ENCODE data around the gene CHKB. TPM values are rescaled to one million over a fixed set of nuclear protein-coding genes. Genes with fewer than 3 reads are reported as not detected.

The CHKB gene, protein sequence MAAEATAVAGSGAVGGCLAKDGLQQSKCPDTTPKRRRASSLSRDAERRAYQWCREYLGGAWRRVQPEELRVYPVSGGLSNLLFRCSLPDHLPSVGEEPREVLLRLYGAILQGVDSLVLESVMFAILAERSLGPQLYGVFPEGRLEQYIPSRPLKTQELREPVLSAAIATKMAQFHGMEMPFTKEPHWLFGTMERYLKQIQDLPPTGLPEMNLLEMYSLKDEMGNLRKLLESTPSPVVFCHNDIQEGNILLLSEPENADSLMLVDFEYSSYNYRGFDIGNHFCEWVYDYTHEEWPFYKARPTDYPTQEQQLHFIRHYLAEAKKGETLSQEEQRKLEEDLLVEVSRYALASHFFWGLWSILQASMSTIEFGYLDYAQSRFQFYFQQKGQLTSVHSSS
- 19.1 and 22.9 TPM in 2 replicates for total RNA-seq

DNA sequence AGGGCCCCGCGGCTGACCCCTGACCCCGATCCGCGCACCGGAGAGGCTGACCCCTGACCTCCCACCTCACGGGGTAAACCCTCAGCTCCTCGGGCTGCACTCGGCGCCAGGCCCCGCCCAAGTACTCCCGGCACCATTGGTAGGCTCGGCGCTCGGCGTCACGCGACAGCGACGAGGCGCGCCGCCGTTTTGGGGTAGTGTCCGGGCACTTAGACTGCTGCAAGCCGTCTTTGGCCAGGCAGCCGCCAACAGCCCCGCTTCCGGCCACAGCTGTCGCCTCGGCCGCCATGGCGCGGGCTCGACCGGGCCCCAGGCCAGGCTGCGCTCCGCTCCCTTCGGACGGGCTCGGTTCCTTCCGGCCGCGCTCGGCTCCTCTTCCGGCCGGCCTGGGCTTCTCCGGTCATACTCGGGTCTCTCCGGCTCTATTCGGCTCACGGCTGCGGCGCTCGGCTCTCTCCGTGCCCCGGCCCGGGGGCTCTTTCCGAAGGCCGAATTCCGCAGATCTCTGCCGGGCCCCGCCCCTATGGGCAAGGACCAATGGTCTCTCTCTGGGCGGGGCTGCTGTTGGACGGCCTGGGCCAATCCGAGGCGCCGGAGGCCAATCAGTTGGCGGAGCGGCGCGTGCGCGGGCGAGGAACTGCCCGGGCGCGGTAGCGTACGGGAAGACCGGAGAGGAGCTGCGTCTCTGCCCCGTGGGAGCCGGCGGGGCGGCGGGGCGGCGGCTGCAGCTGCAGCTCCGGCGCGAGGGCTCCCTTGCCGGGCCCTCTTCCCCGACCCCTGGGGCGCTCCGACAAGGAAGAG lies at the start of gene CHKB:
Gene CHKB (minus strand): TSS at position 357 of the 801 bp plus-strand sequence. CDS start 68 bp downstream, at position 289.

DNA sequence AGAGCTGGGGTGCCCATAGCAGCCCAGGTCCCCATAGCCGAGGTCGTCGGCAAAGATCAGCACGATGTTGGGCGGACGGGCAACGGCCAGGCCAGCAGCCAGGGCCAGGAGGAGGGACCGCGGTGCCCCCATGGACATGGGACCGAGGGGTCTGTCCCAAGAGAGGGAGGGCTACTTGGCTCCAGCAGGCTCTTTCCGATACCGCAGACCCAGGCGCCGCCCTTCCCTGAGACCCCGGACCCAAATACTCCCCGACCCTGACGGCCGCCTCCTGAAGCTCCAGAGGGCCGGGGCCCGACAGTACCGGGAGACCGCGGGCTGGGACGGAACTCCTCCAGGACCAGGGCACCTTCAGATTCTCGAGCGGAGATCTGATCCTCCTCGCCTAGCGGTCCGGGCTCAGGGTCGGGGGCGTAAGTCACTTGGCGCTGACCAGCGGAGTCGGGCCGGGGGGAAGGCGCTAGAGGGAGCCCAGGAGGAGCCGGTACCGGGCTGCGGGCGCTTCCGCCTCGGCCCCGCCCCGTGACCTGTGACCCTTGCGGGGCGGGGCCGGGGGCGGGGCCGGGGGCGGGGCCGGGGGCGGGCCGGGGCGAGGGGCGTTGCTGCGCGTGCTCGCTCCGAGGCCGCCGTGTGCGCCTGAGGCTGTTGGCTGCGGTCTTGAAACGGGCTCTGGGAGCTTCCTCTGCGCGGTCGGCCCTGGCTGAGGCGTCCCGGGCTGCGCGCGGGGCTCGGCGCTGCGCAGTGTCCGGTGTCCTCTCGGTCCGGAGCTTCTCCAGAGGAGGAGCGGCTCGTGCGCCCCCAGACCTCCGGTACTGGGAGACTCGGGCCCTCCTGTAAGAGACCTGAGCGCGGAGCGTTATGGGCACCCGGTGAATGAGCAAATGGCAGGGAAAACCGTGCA lies 45.2 kb upstream of the CHKB start, which contains the start of gene ARSA:
Gene ARSA (minus strand): TSS at position 511 of the 901 bp plus-strand sequence. CDS start 373 bp downstream, at position 138.

DNA sequence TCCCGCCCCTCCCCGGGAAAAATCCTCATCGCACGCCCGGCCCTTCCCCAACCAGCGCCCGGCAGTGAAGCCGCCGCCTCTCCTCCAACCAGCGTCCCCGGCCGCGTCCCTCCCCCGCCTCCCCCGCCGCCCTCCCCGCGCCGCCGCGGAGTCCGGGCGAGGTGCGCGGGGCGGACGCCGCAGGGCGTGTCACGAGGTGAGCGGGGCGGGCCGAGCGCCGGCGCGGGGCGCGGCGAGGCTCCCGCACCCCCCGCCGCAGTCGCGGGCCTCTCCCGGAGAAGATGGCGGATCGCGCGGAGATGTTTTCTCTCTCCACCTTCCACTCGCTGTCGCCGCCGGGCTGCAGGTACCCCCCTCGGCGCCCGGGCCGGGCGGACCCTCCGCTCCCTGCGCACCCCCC lies 17.9 kb upstream of the CHKB start, which contains the start of gene MAPK8IP2:
Gene MAPK8IP2 (plus strand): TSS at position 256 of the 400 bp plus-strand sequence. CDS start 26 bp downstream, at position 282.

DNA sequence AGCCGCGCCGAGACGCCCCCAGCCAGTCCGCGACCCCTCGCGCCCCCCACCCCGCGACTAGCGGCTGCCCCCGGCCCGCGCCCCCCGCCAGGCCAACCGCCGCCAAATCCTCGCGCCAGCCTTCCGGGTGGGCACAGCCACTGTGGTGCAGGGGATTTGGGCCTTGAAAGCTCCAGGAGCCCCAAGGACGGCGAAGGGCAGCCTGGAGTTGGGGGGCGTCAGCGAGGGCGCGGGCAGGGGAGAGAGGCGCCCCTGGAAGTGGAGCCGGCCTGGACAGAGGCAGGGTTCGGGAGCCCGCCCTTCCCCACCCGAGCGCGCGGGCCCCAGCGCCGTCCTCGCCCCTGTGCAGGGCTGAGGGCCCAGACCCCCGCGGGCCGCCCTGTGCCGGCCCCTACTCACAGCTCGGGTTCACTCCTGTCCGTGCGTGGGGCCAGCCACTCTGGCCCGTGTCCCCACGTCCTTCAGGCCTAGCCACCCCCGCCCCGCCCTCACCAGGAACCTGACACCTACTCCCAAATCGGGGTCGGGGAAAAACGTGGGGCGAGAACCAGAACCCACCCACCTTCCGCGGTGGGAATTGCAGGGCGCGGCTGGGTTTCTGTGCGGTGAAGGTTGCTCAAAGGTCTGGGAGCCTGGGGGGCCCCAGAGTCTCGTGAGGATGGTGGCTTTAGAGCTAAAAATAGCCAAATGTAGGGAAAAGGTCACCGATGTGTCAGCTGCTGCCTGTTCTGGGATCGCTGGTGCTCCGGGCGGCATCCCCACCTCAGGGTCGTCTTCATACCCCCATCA lies 4.5 kb downstream of the CHKB start, which contains the start of gene CPT1B:
Gene CPT1B (minus strand): TSS at position 441 of the 789 bp plus-strand sequence. CDS start 512 bp downstream, outside the sequence.

DNA sequence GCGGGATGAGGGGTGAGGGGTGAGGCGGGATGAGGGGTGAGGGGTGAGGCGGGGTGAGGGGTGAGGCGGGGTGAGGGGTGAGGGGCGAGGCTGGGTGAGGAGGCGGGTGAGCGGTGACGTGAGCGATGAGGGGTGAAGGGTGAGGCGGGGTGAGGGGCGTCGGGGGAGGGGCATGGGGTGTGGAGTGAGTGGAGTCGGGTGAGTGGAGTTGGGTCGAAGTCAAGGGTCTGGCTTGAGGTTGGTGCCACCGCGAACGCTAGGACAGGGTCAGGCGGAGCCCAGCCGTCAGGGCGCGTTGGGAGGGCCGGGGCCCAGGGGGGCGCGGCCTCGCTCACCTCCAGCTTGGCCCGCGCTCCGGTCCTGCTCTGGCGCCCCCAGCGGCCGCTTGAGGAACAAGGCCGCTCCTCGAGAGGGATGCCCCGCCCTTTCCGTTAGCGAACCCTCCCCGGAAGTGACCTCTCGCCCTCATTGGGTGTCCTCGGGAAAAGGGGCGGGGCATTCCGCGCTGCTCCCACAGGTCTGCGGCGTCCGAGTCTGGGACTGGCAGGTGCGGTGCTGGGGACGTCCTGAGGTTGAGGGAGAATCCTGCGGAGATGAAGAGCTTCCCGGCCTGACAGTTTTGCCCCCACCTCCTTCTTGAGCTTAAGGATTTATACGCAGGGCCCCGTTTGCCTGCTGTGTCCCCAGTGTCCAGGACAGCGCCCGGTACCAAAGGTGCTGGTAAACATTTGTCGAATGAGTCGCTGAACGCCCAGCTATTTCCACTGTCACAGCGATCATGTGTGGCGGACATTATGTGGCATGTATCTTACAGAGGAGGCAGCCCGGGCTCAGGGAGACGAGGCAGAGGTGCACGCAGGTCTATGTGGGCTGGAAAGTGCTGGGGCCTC lies 19.9 kb downstream of the CHKB start, which contains the start of gene SYCE3:
Gene SYCE3 (minus strand): TSS at position 397 of the 890 bp plus-strand sequence. CDS start 6,514 bp downstream, outside the sequence.

DNA sequence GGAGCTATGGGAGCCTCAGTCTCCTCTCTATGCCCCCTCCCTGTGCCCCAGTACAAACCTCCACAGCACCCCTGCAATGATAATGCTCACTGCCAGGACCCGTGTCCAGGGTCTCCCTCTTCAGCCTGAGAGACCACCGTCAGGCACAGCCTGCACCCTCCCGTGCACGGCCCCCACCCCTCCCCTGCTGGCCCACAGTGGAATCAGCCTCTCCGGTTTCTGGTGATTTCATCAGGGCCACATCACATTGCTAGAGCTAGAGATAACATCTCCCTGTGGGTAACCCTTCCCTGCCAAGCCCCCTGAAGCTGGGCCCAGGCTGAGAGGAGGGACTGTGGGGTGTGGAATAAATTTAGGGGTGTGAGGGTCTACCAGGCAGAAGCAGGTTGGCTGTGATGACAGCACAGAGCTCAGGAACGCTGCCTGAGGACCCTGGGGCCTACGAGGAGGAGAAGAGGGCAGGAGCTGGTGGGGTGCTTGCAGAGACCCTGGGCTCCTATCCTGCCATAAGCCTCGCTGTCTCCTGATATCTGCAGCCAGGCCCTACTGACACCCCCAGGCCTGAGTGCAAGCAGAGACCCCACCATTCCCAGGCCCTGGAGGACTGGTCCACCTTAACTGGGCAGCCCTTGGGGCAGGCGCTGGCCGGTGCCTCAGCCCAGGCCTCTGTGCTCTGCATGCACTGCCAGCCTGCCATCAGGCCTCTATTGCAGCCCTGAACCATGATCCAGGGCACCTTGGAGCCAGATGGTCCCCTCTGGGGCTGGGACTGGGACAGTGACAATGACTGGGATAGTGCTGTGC lies 36.9 kb downstream of the CHKB start, which contains the start of gene KLHDC7B:
Gene KLHDC7B (plus strand): TSS at position 378 of the 804 bp plus-strand sequence. CDS start 345 bp downstream, at position 723.

DNA sequence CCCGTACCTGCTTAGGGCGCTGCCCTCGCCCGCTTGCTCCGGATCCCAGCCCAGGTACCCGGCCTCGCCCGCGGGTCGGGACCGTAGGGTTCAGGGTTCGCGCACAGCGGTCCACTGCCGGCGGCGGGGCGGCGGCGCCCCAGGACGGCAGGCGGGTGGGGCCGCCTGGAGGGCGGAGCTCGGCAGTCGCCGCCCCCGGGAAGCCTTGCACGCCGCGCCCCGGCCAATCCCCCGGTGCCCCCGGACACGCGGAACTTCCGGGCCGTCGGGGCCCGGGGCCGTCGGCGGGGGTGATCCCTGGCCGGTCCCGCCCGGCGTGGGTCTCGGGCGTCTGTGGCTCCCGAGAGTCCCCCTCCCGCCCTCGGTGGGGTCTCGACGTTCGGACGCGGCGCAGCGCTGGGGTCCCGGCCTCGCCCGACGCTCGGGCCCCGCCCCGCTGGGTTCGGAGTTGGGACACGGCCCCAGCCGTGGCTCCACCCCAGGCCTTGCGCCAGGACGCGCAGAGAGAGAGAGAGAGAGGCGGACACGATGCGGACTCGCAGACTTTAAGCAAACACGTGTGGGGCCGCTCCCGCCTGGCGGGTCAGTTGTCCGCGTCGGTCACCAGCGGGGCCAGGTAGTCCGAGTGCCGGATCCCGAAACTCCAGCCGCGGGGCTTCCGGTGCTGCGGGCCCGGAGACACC lies 52.6 kb downstream of the CHKB start, which contains the start of gene TYMP:
Gene TYMP (minus strand): TSS at position 116 of the 683 bp plus-strand sequence. CDS start 303 bp downstream, outside the sequence.

Other genes starting within 250 kb of the CHKB start
- gene PPP6R2, start 239.5 kb downstream of the CHKB start, total RNA-seq, result 47.3 and 51.6 TPM in 2 replicates
- gene SBF1, start 107.8 kb downstream of the CHKB start, total RNA-seq, result 48.1 and 49.5 TPM in 2 replicates
- 10.2 and 10.8 TPM in 2 replicates for gene ADM2, start 101.3 kb downstream of the CHKB start, total RNA-seq
- gene MIOX, start 96.0 kb downstream of the CHKB start, total RNA-seq, result not detected in 2 replicates
- 92.3 and 98.9 TPM in 2 replicates for gene LMF2, start 75.1 kb downstream of the CHKB start, total RNA-seq
- 20.0 and 24.9 TPM in 2 replicates for gene NCAPH2, start 74.6 kb downstream of the CHKB start, total RNA-seq
- gene SCO2, start 57.3 kb downstream of the CHKB start, total RNA-seq, result 0.81 and 1.6 TPM in 2 replicates
- gene TYMP, start 52.8 kb downstream of the CHKB start, total RNA-seq, result 48.4 and 51.1 TPM in 2 replicates
- not detected in 2 replicates for gene KLHDC7B, start 37.0 kb downstream of the CHKB start, total RNA-seq
- gene SYCE3, start 19.9 kb downstream of the CHKB start, total RNA-seq, result not detected in 2 replicates
- gene CPT1B, start 4.4 kb downstream of the CHKB start, total RNA-seq, result 1.8 TPM in 1 of 2 replicates, not detected in the other
- 1.3 and 2.0 TPM in 2 replicates for gene MAPK8IP2, start 17.9 kb upstream of the CHKB start, total RNA-seq
- gene ARSA, start 45.3 kb upstream of the CHKB start, total RNA-seq, result 73.8 and 77.8 TPM in 2 replicates
- gene SHANK3, start 90.0 kb upstream of the CHKB start, total RNA-seq, result 1.4 and 2.4 TPM in 2 replicates
- not detected in 2 replicates for gene ACR, start 155.4 kb upstream of the CHKB start, total RNA-seq
- 6.3 and 7.1 TPM in 2 replicates for gene RABL2B, start 200.8 kb upstream of the CHKB start, total RNA-seq